NCI-H82 treated with DMSO at 0.1 percent for 48 hours (cell line): Measurements from ENCODE around the gene MAPK8IP1.

Experiments used
- DNase-seq: peaks from one replicate; lab custom pipeline; 2025; ENCODE audit not compliant: unreplicated experiment; lab: John Stamatoyannopoulos, UW

MAPK8IP1 gene

DNA sequence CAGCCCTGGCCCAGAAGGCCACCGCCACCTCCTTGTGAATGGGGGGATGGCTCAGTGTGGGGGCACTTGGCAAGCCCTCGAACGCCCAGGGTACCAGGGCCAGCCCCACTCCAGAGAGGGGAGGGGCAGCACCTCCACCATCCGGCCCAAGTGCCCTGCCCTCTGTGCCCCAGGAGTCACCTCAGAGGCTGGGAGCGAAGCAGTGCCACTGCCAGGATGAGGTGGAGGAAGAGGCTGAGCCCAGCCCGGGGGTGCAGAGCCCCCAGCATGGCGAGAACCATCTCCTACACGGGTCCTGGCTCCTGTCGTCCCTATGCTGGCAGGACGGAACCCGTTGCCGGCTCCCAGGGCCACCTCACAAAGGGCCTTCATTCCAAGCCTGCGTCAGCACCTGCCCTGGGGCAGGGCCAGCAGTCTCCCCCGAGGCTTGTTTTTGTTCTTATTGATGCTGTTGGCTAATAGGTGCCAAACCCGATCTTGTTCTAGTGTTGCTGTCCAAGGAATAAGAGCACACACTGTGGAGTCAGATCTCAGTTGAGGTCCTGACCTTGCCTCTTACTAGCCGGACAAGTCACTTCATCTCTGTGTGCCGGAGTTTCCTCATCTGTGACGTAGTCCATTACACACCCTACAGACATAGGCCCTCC is 21.6 kb downstream of the MAPK8IP1 start, which contains the start of gene FREY1:
Gene FREY1, minus strand, starts transcription at position 307 of the 647 bp plus-strand sequence. Its CDS starts 26 bp downstream, at position 281.
- DNase-seq = no peak

DNA sequence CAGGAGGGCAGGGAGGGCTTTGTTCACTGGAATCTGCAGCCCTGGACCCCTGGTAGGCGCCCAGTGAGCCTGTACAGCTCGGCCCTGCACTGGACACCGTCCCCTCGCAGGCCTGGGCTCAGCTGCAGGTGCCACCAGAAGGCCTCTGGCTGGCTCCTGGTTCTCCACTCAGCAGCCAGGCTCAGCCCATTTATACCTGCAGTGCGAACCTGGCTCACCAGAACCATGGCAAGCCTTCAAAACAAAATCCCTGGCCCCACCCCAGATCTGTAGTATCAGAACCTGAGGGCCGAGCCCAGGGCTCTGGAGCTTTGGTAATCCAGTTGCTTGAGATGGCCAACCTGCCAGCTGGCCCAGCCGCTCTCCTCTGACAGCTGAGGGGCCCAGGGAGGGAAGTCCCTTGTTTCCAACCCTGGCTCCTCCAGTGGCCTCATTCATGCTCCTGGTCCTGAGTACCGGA is 22.5 kb downstream of the MAPK8IP1 start:
- no peak for DNase-seq

DNA sequence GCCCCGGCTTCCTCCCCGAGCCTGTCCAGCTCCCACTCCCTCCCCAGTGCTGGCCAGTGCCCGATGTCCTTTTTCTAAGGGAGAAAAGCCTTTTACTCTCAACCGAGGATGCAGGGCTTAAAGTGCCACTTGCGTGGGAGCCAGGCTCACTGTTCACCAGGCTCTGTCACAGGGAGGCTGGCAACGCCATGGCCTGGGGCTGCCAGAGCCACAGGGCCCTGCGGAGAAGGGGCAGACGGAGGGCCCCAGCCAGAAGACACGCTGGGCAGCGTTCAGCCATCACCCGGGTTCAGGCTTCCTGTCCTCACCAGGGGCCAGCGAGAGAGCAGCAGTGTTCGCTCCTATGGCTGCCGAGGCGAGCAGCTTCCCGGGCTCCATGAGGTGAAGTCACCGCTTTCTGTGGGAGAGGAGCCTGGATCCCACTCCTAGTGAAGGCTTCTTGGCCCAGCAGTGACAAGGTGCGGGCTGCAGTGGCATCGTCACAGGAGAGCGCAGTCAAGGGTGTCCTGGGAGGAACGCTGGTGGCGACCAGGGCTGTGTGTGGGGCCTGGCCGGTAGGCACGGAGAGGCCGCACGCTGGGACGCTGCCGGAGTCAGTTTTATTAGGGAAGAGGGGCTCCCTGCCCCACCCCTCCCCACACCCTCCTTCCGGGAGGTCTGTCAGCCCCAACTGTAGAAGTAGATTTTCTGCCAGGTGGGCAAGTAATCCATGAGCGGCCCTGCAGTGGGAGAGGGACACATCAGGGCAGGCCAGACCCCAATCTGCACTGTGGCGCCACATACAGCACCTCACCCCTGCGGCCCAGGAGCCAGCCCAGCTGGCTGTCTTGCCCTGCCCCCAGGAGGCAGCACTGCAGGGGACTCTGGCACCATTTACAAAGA is 24.4 kb downstream of the MAPK8IP1 start:
- DNase-seq = no peak

- DNase-seq = no peak
Measured at GRCh38 chr11:45910623-45911022, 25.2 kb downstream of the MAPK8IP1 start.

- DNase-seq = no peak
Measured at GRCh38 chr11:45913514-45913913, 28.1 kb downstream of the MAPK8IP1 start.

DNA sequence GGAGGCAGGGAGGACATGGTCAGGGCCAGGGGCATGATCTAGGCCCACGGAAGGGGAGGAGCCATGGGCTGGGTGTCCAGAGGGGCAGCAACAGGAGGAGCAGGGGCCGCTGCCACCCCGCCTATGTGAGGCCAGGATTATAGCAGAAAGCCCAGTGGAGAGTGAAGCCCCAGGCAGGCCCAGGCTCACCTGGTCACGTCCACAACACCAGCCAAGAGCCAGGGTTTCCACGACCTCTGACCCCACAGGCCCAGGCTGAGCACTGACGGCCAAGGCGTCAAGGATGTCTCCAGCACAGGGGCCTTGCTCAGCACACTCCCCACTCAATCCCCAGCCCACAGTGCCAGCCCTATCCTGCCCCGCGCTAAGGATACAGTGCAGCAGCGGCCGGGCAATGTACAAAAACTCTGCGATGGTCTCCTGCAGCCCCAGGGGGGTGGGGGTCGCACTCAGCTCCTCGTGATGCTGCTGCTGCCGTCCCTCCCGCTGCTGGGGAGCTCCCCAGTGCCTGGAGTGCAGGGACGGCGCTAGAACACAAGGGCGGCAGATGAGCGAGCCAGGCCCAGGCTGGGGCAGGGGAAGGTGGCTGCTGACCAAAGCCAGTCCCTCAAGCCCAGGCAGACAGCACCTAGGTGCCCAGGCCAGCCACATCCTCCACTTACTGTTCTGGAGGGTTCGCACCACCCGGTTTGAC is 28.6 kb downstream of the MAPK8IP1 start:
- no peak for DNase-seq

- no peak for DNase-seq
Measured at GRCh38 chr11:45915446-45915845, 30.0 kb downstream of the MAPK8IP1 start.

GRCh38 chr11:45917286-45917622 is 31.8 kb downstream of the MAPK8IP1 start:
- DNase-seq = no peak

DNA sequence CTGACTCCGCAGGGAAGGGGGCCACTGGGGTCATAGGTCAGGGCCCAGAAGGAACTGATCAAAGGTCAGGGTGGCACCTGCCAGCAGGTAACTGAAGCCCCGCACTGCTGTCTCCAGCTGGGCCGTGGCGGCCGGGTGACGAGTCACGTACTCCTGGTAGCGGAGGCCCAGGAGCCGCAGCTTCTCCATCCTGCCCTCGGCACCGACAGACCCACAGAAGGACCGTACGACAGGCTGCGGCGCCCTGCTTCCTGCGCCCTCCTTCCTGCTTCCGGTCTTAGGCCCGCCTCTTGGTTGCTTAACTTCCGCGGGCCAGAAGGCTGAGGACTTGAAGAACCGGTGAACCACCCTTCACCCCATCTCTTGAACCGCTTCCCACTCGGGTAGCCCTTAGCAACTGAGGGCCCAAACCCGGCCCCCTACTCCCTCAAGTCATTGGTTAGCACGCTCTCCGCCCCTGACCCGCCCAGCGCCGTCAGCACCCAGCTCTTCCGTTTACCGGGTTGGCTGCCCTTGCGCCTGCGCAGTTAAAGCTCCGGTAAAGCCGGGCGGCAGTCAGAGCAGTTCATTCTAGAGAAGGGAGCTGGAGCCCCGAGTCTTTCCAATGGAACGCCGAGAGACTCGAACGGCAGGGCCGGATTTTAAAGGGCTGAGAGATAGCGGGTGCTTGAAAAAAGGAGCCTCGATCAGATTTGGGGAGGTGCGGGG is 32.3 kb downstream of the MAPK8IP1 start, which contains the start of gene PEX16:
Gene PEX16, minus strand, starts transcription at position 255 of the 708 bp plus-strand sequence. Its CDS starts 66 bp downstream, at position 189.
- DNase-seq = peak; percentile 81

DNA sequence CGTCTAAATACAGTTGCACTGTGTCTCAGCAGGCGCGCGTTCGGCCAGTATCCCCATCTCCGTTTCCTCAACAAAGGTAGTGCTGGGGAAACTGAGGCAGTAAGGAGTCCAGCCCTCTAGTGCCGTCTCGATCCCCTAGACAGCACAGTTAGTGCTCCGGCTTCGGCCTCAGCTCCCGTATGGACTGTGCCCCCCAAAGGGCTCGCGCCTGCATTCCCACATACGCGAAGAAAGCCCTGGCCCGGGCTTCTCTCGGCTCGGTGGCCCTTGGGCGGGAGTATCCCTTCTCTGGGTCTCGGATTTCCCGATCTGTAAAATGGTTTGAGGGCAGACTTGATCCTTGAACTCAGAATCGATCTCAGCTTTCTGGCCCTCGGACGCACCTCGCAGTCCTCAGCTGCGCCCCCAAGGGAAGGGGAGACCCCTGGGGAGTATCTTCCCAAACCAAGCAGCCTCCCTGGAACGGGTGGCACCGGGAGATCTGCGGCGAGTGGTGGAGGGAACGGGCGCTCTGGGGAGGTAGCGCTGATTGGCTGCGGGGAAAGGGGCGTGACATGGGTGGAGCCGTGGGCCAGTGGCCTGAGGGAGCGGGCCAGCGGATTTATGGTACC is 33.0 kb downstream of the MAPK8IP1 start:
- DNase-seq = peak; percentile 77

GRCh38 chr11:45918962-45919675 is 33.7 kb downstream of the MAPK8IP1 start:
- no peak for DNase-seq

GRCh38 chr11:45919806-45920530 is 34.5 kb downstream of the MAPK8IP1 start:
- peak; percentile 27 for DNase-seq

DNA sequence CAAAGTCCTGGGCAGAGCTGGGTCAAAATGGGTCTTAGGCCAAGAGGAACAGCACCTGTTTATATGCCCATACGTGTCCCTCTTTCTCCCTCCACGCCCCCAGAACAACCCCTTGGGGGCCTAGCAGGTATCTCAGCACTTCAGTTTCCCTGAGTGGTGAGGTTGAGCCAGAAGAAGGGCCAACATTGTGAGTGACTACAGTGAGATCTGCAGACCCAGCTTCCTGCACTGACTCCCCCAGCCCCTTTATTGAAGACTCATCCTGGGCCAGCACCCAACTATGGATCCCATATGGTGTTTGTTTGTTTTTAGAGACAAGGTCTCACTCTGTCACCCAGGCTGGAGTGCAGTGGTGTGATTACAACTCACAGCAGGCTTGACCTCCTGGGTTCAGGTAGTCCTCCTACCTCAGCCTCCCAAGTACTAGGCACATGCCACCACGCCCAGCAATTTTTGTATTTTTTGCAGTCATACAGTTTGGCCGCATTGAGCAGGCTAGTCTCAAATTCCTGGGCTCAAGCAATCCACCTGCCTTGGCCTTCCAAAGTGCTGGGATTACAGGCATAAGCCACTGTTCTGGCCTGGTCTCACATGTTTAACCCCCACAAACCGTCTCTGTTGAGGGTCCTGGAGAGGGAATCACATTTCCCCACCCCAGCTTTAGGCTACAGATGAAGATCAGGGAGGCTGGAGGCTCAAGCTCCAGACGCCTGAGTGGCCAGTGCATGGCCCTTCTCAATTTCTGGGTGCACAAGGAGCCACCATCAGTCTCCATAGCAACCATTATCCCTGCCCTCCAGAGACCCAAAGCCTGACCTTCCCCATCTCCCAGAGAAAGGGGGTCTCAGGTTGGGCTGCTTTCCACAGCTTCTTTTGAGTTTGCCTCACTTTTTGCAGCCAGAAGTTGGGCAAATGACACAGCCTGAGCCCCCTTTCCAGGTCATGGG is 35.4 kb downstream of the MAPK8IP1 start:
- DNase-seq = no peak

- DNase-seq = peak; percentile 56
Measured at GRCh38 chr11:45921561-45922424, 36.3 kb downstream of the MAPK8IP1 start.

GRCh38 chr11:45922425-45923082 is 37.1 kb downstream of the MAPK8IP1 start, which contains the start of gene LARGE2:
Gene LARGE2 (plus strand): TSS chr11:45922656. CDS start chr11:45922883, 227 bp downstream.
- DNase-seq = no peak
